ENCODE results near the gene USF3. TPM values are rescaled to one million over a fixed set of nuclear protein-coding genes. Genes with fewer than 3 reads are reported as not detected.

USF3 gene
- total RNA-seq, 4 donors from 2014 or later, result 23.1 to 33.2 (median 27.8) TPM

- no peaks in the 10 kb centered on the region for H3K36me3 ChIP-seq
- no peaks in the 10 kb centered on the region for H3K27me3 ChIP-seq
- peaks cover 0 to 7% (median 4%) of the 10 kb centered on the region in 4 donors for H3K4me1 ChIP-seq
- WGBS, 2 donors (ENCODE audit: low coverage in 1 of 2), result 64 to 74% methylated on average over 10 to 19 of the region's 19 CpGs
- intact Hi-C loops (cut with DNase I; ENCODE audit: low total_unique reads), result loop anchor here (10.0 kb wide), 1 partner anchor 339 kb away; no protein-coding TSS in a partner anchor
- DNase-seq, result no peak
- H3K9me3 ChIP-seq, result no peaks in the 10 kb centered on the region
- no peak overlapping the region for H3K27ac ChIP-seq
- in situ Hi-C loops (cut with MboI; ENCODE audit: low pct_ligation_motif_present in 1 of 4, low pct_unique_long_range_greater_than_20kb in 1 of 4, low sequenced_read_pairs in 3 of 4), result no loop called here
- H3K4me3 ChIP-seq, result no peak overlapping the region
- TF ChIP-seq POLR2AphosphoS5 (IDR thresholded peaks at IDR 0.05) (no peak), CTCF (IDR thresholded peaks at IDR 0.05) (no peak), POLR2A (IDR thresholded peaks at IDR 0.05) (no peak), EP300 (IDR thresholded peaks at IDR 0.05; ENCODE audit: low read depth) (no peak)
Observed at GRCh38 chr3:113623324-113623723, 73.1 kb downstream of the USF3 start.

- Histone ChIP-seq H3K27me3 (no peaks in the 10 kb centered on the region), H3K9me3 (no peaks in the 10 kb centered on the region), H3K36me3 (no peaks in the 10 kb centered on the region), H3K4me1 (no peaks in the 10 kb centered on the region), H3K27ac (no peak overlapping the region), H3K4me3 (no peak overlapping the region)
- TF ChIP-seq CTCF (IDR thresholded peaks at IDR 0.05), result no peak
- TF ChIP-seq POLR2A (IDR thresholded peaks at IDR 0.05), result no peak
- no peak for TF ChIP-seq POLR2AphosphoS5 (IDR thresholded peaks at IDR 0.05)
- TF ChIP-seq EP300 (IDR thresholded peaks at IDR 0.05; ENCODE audit: low read depth), result no peak
- intact Hi-C loops (cut with DNase I; ENCODE audit: low total_unique reads) (loop anchor here (10.0 kb wide), 1 partner anchor 335 kb away; no protein-coding TSS in a partner anchor), in situ Hi-C loops (cut with MboI; ENCODE audit: low pct_ligation_motif_present in 1 of 4, low pct_unique_long_range_greater_than_20kb in 1 of 4, low sequenced_read_pairs in 3 of 4) (no loop called here)
- no peak for DNase-seq
Observed at GRCh38 chr3:113620091-113620490, 76.4 kb downstream of the USF3 start.

- DNase-seq, result no peak
- Histone ChIP-seq H3K27ac (no peak overlapping the region), H3K9me3 (no peaks in the 10 kb centered on the region), H3K36me3 (no peaks in the 10 kb centered on the region), H3K4me3 (no peak overlapping the region), H3K4me1 (no peaks in the 10 kb centered on the region), H3K27me3 (no peaks in the 10 kb centered on the region)
- WGBS, 2 donors (ENCODE audit: low coverage in 1 of 2), result 91 to 100% methylated on average over 2 of the region's 2 CpGs
- TF ChIP-seq EP300 (IDR thresholded peaks at IDR 0.05; ENCODE audit: low read depth) (no peak), POLR2A (IDR thresholded peaks at IDR 0.05) (no peak), CTCF (IDR thresholded peaks at IDR 0.05) (no peak), POLR2AphosphoS5 (IDR thresholded peaks at IDR 0.05) (no peak)
- intact Hi-C loops (cut with DNase I; ENCODE audit: low total_unique reads), result no loop called here
- in situ Hi-C loops (cut with MboI; ENCODE audit: low pct_ligation_motif_present in 1 of 4, low pct_unique_long_range_greater_than_20kb in 1 of 4, low sequenced_read_pairs in 3 of 4), result no loop called here
Observed at GRCh38 chr3:113617726-113618125, 78.7 kb downstream of the USF3 start.

- Histone ChIP-seq H3K27ac (no peak overlapping the region), H3K4me3 (no peak overlapping the region), H3K27me3 (no peaks in the 10 kb centered on the region), H3K9me3 (no peaks in the 10 kb centered on the region), H3K4me1 (no peaks in the 10 kb centered on the region), H3K36me3 (no peaks in the 10 kb centered on the region)
- 64 to 72% methylated on average over 4 of the region's 4 CpGs for WGBS, 2 donors (ENCODE audit: low coverage in 1 of 2)
- DNase-seq, result no peak
- TF ChIP-seq POLR2AphosphoS5 (IDR thresholded peaks at IDR 0.05) (no peak), CTCF (IDR thresholded peaks at IDR 0.05) (no peak), EP300 (IDR thresholded peaks at IDR 0.05; ENCODE audit: low read depth) (no peak), POLR2A (IDR thresholded peaks at IDR 0.05) (no peak)
- intact Hi-C loops (cut with DNase I; ENCODE audit: low total_unique reads) (no loop called here), in situ Hi-C loops (cut with MboI; ENCODE audit: low pct_ligation_motif_present in 1 of 4, low pct_unique_long_range_greater_than_20kb in 1 of 4, low sequenced_read_pairs in 3 of 4) (no loop called here)
Observed at GRCh38 chr3:113615976-113616375, 80.5 kb downstream of the USF3 start.
